ENCODE results near the gene PIANP. TPM values are rescaled to one million over a fixed set of nuclear protein-coding genes. Genes with fewer than 3 reads are reported as not detected.

Gene PIANP
- total RNA-seq, 4 donors from 2014 or later: not detected

- TF ChIP-seq CTCF (IDR thresholded peaks at IDR 0.05 in 4 of 5, conservative IDR thresholded peaks at IDR 0.05 in 1 of 5): no peak
- no peak for TF ChIP-seq POLR2A (IDR thresholded peaks at IDR 0.05)
- Histone ChIP-seq H3K4me1 (peaks cover 0 to 9% of the 10 kb centered on the region in 2 donors), H3K9me3 (no peaks in the 10 kb centered on the region), H3K36me3 (peaks cover 0 to 28% of the 10 kb centered on the region in 2 donors), H3K27ac (peak overlapping the region in 3 of 4 donors; percentile 69 to 76 (median 76)), H3K27me3 (no peaks in the 10 kb centered on the region), H3K4me3 (no peak overlapping the region)
- in situ Hi-C loops (cut with MboI; ENCODE audit: low sequenced_read_pairs in 4 of 4) (loop anchor here in 1 of 4 donors (5.0 to 10.0 kb wide), 2 partner anchors 48 to 110 kb away; partner anchors contain the start of gene GNB3), intact Hi-C loops (cut with DNase I; ENCODE audit: low total_unique reads) (loop anchor here (1.0 to 5.0 kb wide), 3 partner anchors 19 to 93 kb away; partner anchors contain the start of genes MLF2 and P3H3)
- ATAC-seq: no peak
- no peak for DNase-seq
These were observed 34.1 kb upstream of the PIANP start for GRCh38 chr12:6734506-6735387.

GRCh38 chr12:6730169-6730568, 29.6 kb upstream of the PIANP start:
- H3K9me3 ChIP-seq: no peaks in the 10 kb centered on the region
- no peak overlapping the region for H3K27ac ChIP-seq
- H3K36me3 ChIP-seq: peaks cover 2 to 56% of the 10 kb centered on the region in 2 donors
- H3K4me1 ChIP-seq: no peaks in the 10 kb centered on the region
- ATAC-seq (no peak), DNase-seq (no peak)
- no peak for TF ChIP-seq POLR2A (IDR thresholded peaks at IDR 0.05)
- no peak for TF ChIP-seq CTCF (IDR thresholded peaks at IDR 0.05 in 4 of 5, conservative IDR thresholded peaks at IDR 0.05 in 1 of 5)
- in situ Hi-C loops (cut with MboI; ENCODE audit: low sequenced_read_pairs in 4 of 4) (loop anchor here in 1 of 4 donors (10.0 kb wide), 1 partner anchor 115 kb away; the partner anchor contains the start of gene GNB3), intact Hi-C loops (cut with DNase I; ENCODE audit: low total_unique reads) (no loop called here)
- H3K27me3 ChIP-seq: no peaks in the 10 kb centered on the region
- H3K4me3 ChIP-seq: no peak overlapping the region

GRCh38 chr12:6729186-6729585, 28.6 kb upstream of the PIANP start:
- Histone ChIP-seq H3K27ac (no peak overlapping the region), H3K9me3 (no peaks in the 10 kb centered on the region), H3K36me3 (peaks cover 2 to 57% of the 10 kb centered on the region in 2 donors), H3K27me3 (no peaks in the 10 kb centered on the region), H3K4me1 (peaks cover 6 to 9% of the 10 kb centered on the region in 2 donors), H3K4me3 (no peak overlapping the region)
- no peak for TF ChIP-seq CTCF (IDR thresholded peaks at IDR 0.05 in 4 of 5, conservative IDR thresholded peaks at IDR 0.05 in 1 of 5)
- no peak for TF ChIP-seq POLR2A (IDR thresholded peaks at IDR 0.05)
- intact Hi-C loops (cut with DNase I; ENCODE audit: low total_unique reads): no loop called here
- DNase-seq (no peak), ATAC-seq (no peak)
- in situ Hi-C loops (cut with MboI; ENCODE audit: low sequenced_read_pairs in 4 of 4): loop anchor here in 1 of 4 donors (10.0 kb wide), 1 partner anchor 64 kb away; the partner anchor contains the start of gene ING4

- H3K9me3 ChIP-seq: no peaks in the 10 kb centered on the region
- H3K4me1 ChIP-seq: peaks cover 6 to 10% of the 10 kb centered on the region in 2 donors
- no peak for ATAC-seq
- no peak for TF ChIP-seq CTCF (IDR thresholded peaks at IDR 0.05 in 4 of 5, conservative IDR thresholded peaks at IDR 0.05 in 1 of 5)
- TF ChIP-seq POLR2A (IDR thresholded peaks at IDR 0.05): no peak
- no peaks in the 10 kb centered on the region for H3K27me3 ChIP-seq
- no peak overlapping the region for H3K27ac ChIP-seq
- in situ Hi-C loops (cut with MboI; ENCODE audit: low sequenced_read_pairs in 4 of 4): loop anchor here in 1 of 4 donors (10.0 kb wide), 1 partner anchor 61 kb away; the partner anchor contains the start of gene ING4
- DNase-seq: no peak
- H3K4me3 ChIP-seq: no peak overlapping the region
- intact Hi-C loops (cut with DNase I; ENCODE audit: low total_unique reads): no loop called here
- peaks cover 2 to 35% of the 10 kb centered on the region in 2 donors for H3K36me3 ChIP-seq
These were observed 24.7 kb upstream of the PIANP start for GRCh38 chr12:6725350-6725749.
